H1 (cell line): ENCODE results near the gene BAIAP2L2. TPM values are rescaled to one million over a fixed set of nuclear protein-coding genes. Genes with fewer than 3 reads are reported as not detected.

Experiments used
- CTCF ChIA-PET: fragments of 300-600 bp; sonication (Branson Sonifier 250); formaldehyde crosslinking; loops from one replicate; lab custom pipeline; 2021; ENCODE audit not compliant: partially characterized antibody; lab: Charles Lee
- POLR2A ChIA-PET: fragments of 300-600 bp; sonication (Branson Sonifier 250); formaldehyde crosslinking; loops from one replicate; lab custom pipeline; 2021; ENCODE audit warnings: inconsistent platforms; ENCODE audit not compliant: partially characterized antibody; lab: Charles Lee
- DNase-seq, 2 experiments: peaks; one replicate each; pipeline versions ENCODE4 v3.0.0 to v3.0.0-alpha.2; 2010 to 2022; ENCODE audit warnings: low spot score in 2 of 2, low read depth in 1 of 2, mixed read lengths in 1 of 2
- FAIRE-seq: peaks from 2 replicates; lab custom pipeline; 2011; peaks lifted over from hg19 to GRCh38; lab: Jason Lieb, UNC
- H2AFZ ChIP-seq: 2 replicates; pipeline ENCODE4 v1.8.1; 2012; ENCODE audit warnings: low read length, inconsistent platforms
- H2AK5ac ChIP-seq: 2 replicates; pipeline ENCODE4 v1.6.1; 2013; ENCODE audit warnings: low read depth, low read length
- H2BK120ac ChIP-seq: replicated peaks from 2 replicates; pipeline ENCODE3; 2013; ENCODE audit warnings: low read depth, low read length, inconsistent platforms
- H2BK12ac ChIP-seq: 2 replicates; pipeline ENCODE4 v1.6.1; 2013; ENCODE audit warnings: low read depth, low read length
- H2BK15ac ChIP-seq: 2 replicates; pipeline ENCODE4 v1.6.1; 2013; ENCODE audit warnings: low read length
- H2BK20ac ChIP-seq: 2 replicates; pipeline ENCODE4 v1.6.1; 2013; ENCODE audit warnings: low read length
- H2BK5ac ChIP-seq: 2 replicates; pipeline ENCODE4 v1.6.1; 2013; ENCODE audit warnings: low read depth, low read length
- H3K14ac ChIP-seq: 2 replicates; pipeline ENCODE4 v1.6.1; 2013; ENCODE audit warnings: inconsistent platforms; ENCODE audit not compliant: insufficient read length
- H3K18ac ChIP-seq: 2 replicates; pipeline ENCODE4 v1.6.1; 2013; ENCODE audit warnings: low read length; ENCODE audit errors: extremely low read depth
- H3K23ac ChIP-seq: 2 replicates; pipeline ENCODE4 v1.6.1; 2013; ENCODE audit warnings: inconsistent platforms; ENCODE audit not compliant: insufficient read length
- H3K23me2 ChIP-seq: 2 replicates; pipeline ENCODE4 v1.6.1; 2013; ENCODE audit warnings: low read depth, low read length
- H3K27ac ChIP-seq: 2 replicates; pipeline ENCODE4 v1.6.1; 2011; ENCODE audit warnings: low read depth, low read length, inconsistent platforms
- H3K27me3 ChIP-seq, 4 experiments: replicated peaks in 1 of 4; 1 replicate in 1 of 4; 2 replicates in 3 of 4; pipeline versions ENCODE4 v1.6.1 to v1.8.1; 2011 to 2013; ENCODE audit warnings: low read length in 3 of 4, mild to moderate bottlenecking in 3 of 4, inconsistent platforms in 2 of 4, mixed read lengths in 2 of 4, moderate library complexity in 1 of 4; ENCODE audit not compliant: control insufficient read depth in 3 of 4, insufficient read depth in 3 of 4; ENCODE audit errors: extremely low read depth in 1 of 4
- H3K36me3 ChIP-seq, 4 experiments: 2 replicates each; pipeline versions ENCODE4 v1.6.1 to v1.8.1; 2011 to 2013; ENCODE audit warnings: mild to moderate bottlenecking in 4 of 4, low read length in 3 of 4, moderate library complexity in 2 of 4, control low read depth in 1 of 4, inconsistent platforms in 1 of 4; ENCODE audit not compliant: insufficient read depth in 4 of 4, control insufficient read depth in 2 of 4
- H3K4ac ChIP-seq: replicated peaks from 2 replicates; pipeline ENCODE3; 2013; ENCODE audit warnings: low read length, low read depth, mixed read lengths, inconsistent platforms; ENCODE audit not compliant: insufficient read length
- H3K4me1 ChIP-seq, 4 experiments: replicated peaks in 1 of 4; 1 replicate in 1 of 4; 2 replicates in 3 of 4; pipeline versions ENCODE4 v1.6.1 to v1.8.1; 2011 to 2013; ENCODE audit warnings: low read length in 3 of 4, inconsistent platforms in 2 of 4, mixed read lengths in 1 of 4; ENCODE audit not compliant: insufficient read depth in 4 of 4, control insufficient read depth in 3 of 4
- H3K4me2 ChIP-seq, 2 experiments: 2 replicates each; pipeline versions ENCODE4 v1.6.1 to v1.8.1; 2011 to 2013; ENCODE audit warnings: low read depth in 2 of 2, low read length in 2 of 2, control low read depth in 1 of 2, inconsistent platforms in 1 of 2, mild to moderate bottlenecking in 1 of 2; ENCODE audit not compliant: insufficient read depth in 1 of 2
- H3K4me3 ChIP-seq, 4 experiments: fragments of 200-600, 300-600 bp in 1 of 4; sonication (generic), shearing (Covaris generic), sonication (Bioruptor Twin) in 1 of 4; 2 replicates each; pipeline versions ENCODE4 v1.5.1 to v1.8.1; 2011 to 2016; ENCODE audit warnings: low read length in 4 of 4, low read depth in 3 of 4, control low read depth in 2 of 4, inconsistent platforms in 2 of 4, mild to moderate bottlenecking in 2 of 4, mixed read lengths in 1 of 4, moderate library complexity in 1 of 4; ENCODE audit not compliant: insufficient read depth in 2 of 4; ENCODE audit errors: extremely low read depth in 1 of 4
- H3K56ac ChIP-seq: replicated peaks from 2 replicates; pipeline ENCODE3; 2013; ENCODE audit warnings: low read depth, mild to moderate bottlenecking, mixed read lengths, low read length, inconsistent platforms; ENCODE audit not compliant: insufficient read length
- H3K79me1 ChIP-seq: 2 replicates; pipeline ENCODE4 v1.6.1; 2013; ENCODE audit warnings: low read depth, low read length, control low read depth
- H3K79me2 ChIP-seq, 2 experiments: 2 replicates each; pipeline versions ENCODE4 v1.6.1 to v1.8.1; 2012 to 2013; ENCODE audit warnings: low read length in 2 of 2, mild to moderate bottlenecking in 2 of 2, inconsistent platforms in 1 of 2; ENCODE audit not compliant: insufficient read depth in 2 of 2, control insufficient read depth in 1 of 2
- H3K9ac ChIP-seq, 4 experiments: replicated peaks in 1 of 4; 1 replicate in 1 of 4; 2 replicates in 3 of 4; pipeline versions ENCODE4 v1.6.1 to v1.8.1; 2011 to 2013; ENCODE audit warnings: low read depth in 3 of 4, low read length in 3 of 4, control low read depth in 2 of 4, mild to moderate bottlenecking in 2 of 4, moderate library complexity in 2 of 4, inconsistent platforms in 1 of 4; ENCODE audit errors: extremely low read depth in 1 of 4
- H3K9me3 ChIP-seq, 2 experiments: 2 replicates each; pipeline versions ENCODE4 v1.6.1 to v1.8.1; 2012 to 2013; ENCODE audit warnings: mild to moderate bottlenecking in 2 of 2, moderate library complexity in 2 of 2, control low read depth in 1 of 2, inconsistent platforms in 1 of 2, low read depth in 1 of 2, low read length in 1 of 2, mixed read lengths in 1 of 2; ENCODE audit not compliant: insufficient read depth in 2 of 2
- H4K20me1 ChIP-seq, 2 experiments: replicated peaks in 1 of 2; 2 replicates each; pipeline versions ENCODE3 to v1.8.1; 2011 to 2013; ENCODE audit warnings: inconsistent platforms in 2 of 2, low read length in 2 of 2, mild to moderate bottlenecking in 1 of 2; ENCODE audit not compliant: insufficient read depth in 2 of 2, control insufficient read depth in 1 of 2
- H4K5ac ChIP-seq: 2 replicates; pipeline ENCODE4 v1.6.1; 2013; ENCODE audit warnings: low read length, low read depth, mixed read lengths, inconsistent platforms; ENCODE audit not compliant: insufficient read length
- H4K8ac ChIP-seq: 2 replicates; pipeline ENCODE4 v1.8.0; 2013; ENCODE audit warnings: mild to moderate bottlenecking, moderate library complexity, low read length, inconsistent platforms; ENCODE audit not compliant: insufficient read depth; ENCODE audit errors: extremely low read depth
- H4K91ac ChIP-seq: replicated peaks from 2 replicates; pipeline ENCODE3; 2013; ENCODE audit warnings: low read length, mixed read lengths, inconsistent platforms; ENCODE audit not compliant: insufficient read length
- CBX5 ChIP-seq: fragments of 300-800, 300-1000 bp; sonication (generic); IDR thresholded peaks from 2 replicates; pipeline ENCODE4 v1.7.1; 2016; ENCODE audit warnings: antibody characterized with exemption, low read length, low read depth
- E2F6 ChIP-seq: IDR thresholded peaks from 2 replicates; pipeline ENCODE4 v1.6.1; 2012; ENCODE audit warnings: inconsistent platforms
- HDAC2 ChIP-seq, 2 experiments: fragments of 300-600 bp in 1 of 2; sonication (generic) in 1 of 2; IDR thresholded peaks; 2 replicates each; pipeline ENCODE4 v1.6.1; 2011 to 2012; ENCODE audit warnings: low read depth in 2 of 2, low read length in 2 of 2, mild to moderate bottlenecking in 2 of 2, moderate library complexity in 2 of 2, borderline replicate concordance in 1 of 2, inconsistent platforms in 1 of 2
- POU5F1 ChIP-seq: IDR thresholded peaks from 2 replicates; pipeline ENCODE4 v1.6.1; 2011; ENCODE audit warnings: low read depth, mild to moderate bottlenecking, low read length, moderate library complexity
- RFX5 ChIP-seq: IDR thresholded peaks from 2 replicates; pipeline ENCODE4 v1.6.1; 2011; ENCODE audit warnings: low read depth, low read length, improper control_type of control experiment, borderline replicate concordance
- SIX5 ChIP-seq: IDR thresholded peaks from 2 replicates; pipeline ENCODE4 v1.6.1; 2011; ENCODE audit warnings: mild to moderate bottlenecking, low read depth, low read length
- SP1 ChIP-seq: IDR thresholded peaks from 2 replicates; pipeline ENCODE4 v1.6.1; 2011; ENCODE audit warnings: low read depth, low read length
- TAF1 ChIP-seq: IDR thresholded peaks from 2 replicates; pipeline ENCODE4 v1.6.1; 2011; ENCODE audit warnings: mild to moderate bottlenecking, low read depth, low read length
- WGBS, 2 experiments: shearing (Covaris generic) in 1 of 2; methylation state at CpG; one replicate each; pipeline versions ENCODE4 v1.1.6 to v1.1.7; 2013 to 2015; ENCODE audit warnings: low lambda C conversion rate in 2 of 2, mixed read lengths in 2 of 2, inconsistent platforms in 1 of 2, low coverage in 1 of 2, missing lambda C conversion rate in 1 of 2; ENCODE audit not compliant: insufficient replicate concordance in 2 of 2, insufficient coverage in 1 of 2, insufficient read length in 1 of 2; ENCODE audit errors: extremely low coverage in 1 of 2, missing lambda C conversion rate in 1 of 2; 5-methylcytosine and 5-hydroxymethylcytosine counted together
- polyA plus RNA-seq, 7 experiments: library from polyadenylated mRNA; depleted of rRNA in 3 of 7; stranded (reverse) in 5 of 7; unstranded in 2 of 7; fragments of >200 nt in 5 of 7; fragments of 200-250 nt in 2 of 7; gene quantifications; 1 replicate in 5 of 7; 2 replicates in 1 of 7; 4 replicates in 1 of 7; pipeline versions ENCODE4 v1.2.1 to v1.2.3, GENCODE V29; 2011 to 2013; ENCODE audit warnings: missing spikeins in 2 of 7, mixed read lengths in 2 of 7
- total RNA-seq: library from RNA; stranded (reverse); fragmentation: NEBNext Ultra II Directional; extraction: Animal tissue kit (Norgen Biotek cat#: 25700); gene quantifications from 2 replicates; pipeline ENCODE4 v1.2.1, GENCODE V29; 2021

Gene BAIAP2L2
- total and polyA plus RNA-seq, 2 of the 8 experiments (the other 6 are each of a cell fraction or from before 2014, with no cell fraction given) = 5.4 to 10.0 TPM

- Histone ChIP-seq H3K79me2 (no peaks in the 10 kb centered on the region), H2BK5ac (no peak overlapping the region), H3K4me1 (peaks cover 0 to 7% (median under 1%) of the 10 kb centered on the region in 4 experiments; a peak in 2 of 7 replicates), H3K27ac (no peak overlapping the region), H3K14ac (no peak overlapping the region), H3K23me2 (peaks cover 1% of the 10 kb centered on the region; the same call in 1 of the 2 replicates), H3K4me2 (no peak overlapping the region), H4K8ac (no peak overlapping the region), H4K20me1 (no peaks in the 10 kb centered on the region), H3K4ac (no peak overlapping the region), H2BK120ac (no peak overlapping the region), H3K9ac (no peak overlapping the region), H2AK5ac (no peak overlapping the region), H3K79me1 (no peaks in the 10 kb centered on the region), H2AFZ (no peak overlapping the region), H4K5ac (no peak overlapping the region), H3K27me3 (no peaks in the 10 kb centered on the region), H3K9me3 (no peaks in the 10 kb centered on the region), H3K36me3 (no peaks in the 10 kb centered on the region), H2BK12ac (no peak overlapping the region), H3K56ac (no peak overlapping the region), H3K4me3 (no peak overlapping the region), H3K23ac (no peak overlapping the region), H2BK20ac (no peak overlapping the region), H4K91ac (no peak overlapping the region), H2BK15ac (no peak overlapping the region), H3K18ac (no peak overlapping the region)
- DNase-seq (no peak), FAIRE-seq (no peak)
- POLR2A ChIA-PET = no interaction called here
- WGBS, 2 experiments = 71% methylated on average over 1 of the region's 1 CpG; no CpG with 5 or more reads in 1 of the 2 experiments
- CTCF ChIA-PET = interaction anchor here (1.1 to 2.9 kb wide), 3 partner anchors 19 to 103 kb away, joined by 4 to 14 read pairs (median 5); no protein-coding TSS in a partner anchor
- TF ChIP-seq RFX5 (no peak), E2F6 (no peak), POU5F1 (no peak), CBX5 (no peak), TAF1 (no peak), SP1 (no peak), HDAC2 (IDR thresholded peaks at IDR 0.05; ENCODE audit: borderline replicate concordance in 1 of 2, low read depth in 2 of 2, low read length in 2 of 2) (no peak), SIX5 (no peak)
Measured at GRCh38 chr22:38155703-38156102, 45.2 kb upstream of the BAIAP2L2 start.
